Measurements from ENCODE around the gene TIMP2.
"Not testable (repeated sequence)": the region's sequence is repeated elsewhere in the genome, so short reads cannot be mapped to it uniquely, and the experiment has no call there.

Gene TIMP2

GRCh38 chr17:78912082-78912481 lies 13.1 kb downstream of the TIMP2 start:
- Histone ChIP-seq H3K9ac (ENCODE audit: low read length) (no peak overlapping the region), H3K27me3 (ENCODE audit: low read depth, low read length) (no peaks in the 10 kb centered on the region), H3K9me3 (ENCODE audit: insufficient read depth, low read length) (no peaks in the 10 kb centered on the region), H3K4me3 (ENCODE audit: low read length) (no peak overlapping the region), H2AFZ (ENCODE audit: low read depth, low read length) (no peak overlapping the region), H4K20me1 (ENCODE audit: insufficient read depth, low read length) (no peaks in the 10 kb centered on the region), H3K27ac (ENCODE audit: low read length) (no peak overlapping the region), H3K4me2 (ENCODE audit: low read length) (no peak overlapping the region), H3K36me3 (replicated peaks; ENCODE audit: low read depth, low read length) (no peaks in the 10 kb centered on the region), H3K79me2 (ENCODE audit: low read length) (no peaks in the 10 kb centered on the region), H3K4me1 (ENCODE audit: low read length) (no peaks in the 10 kb centered on the region)
- TF ChIP-seq EZH2phosphoT487 (IDR thresholded peaks at IDR 0.05; ENCODE audit: low read depth) (no peak), CTCF (IDR thresholded peaks at IDR 0.05; ENCODE audit: low read depth, low read length) (no peak)

GRCh38 chr17:78911543-78911942 lies 13.6 kb downstream of the TIMP2 start:
- not testable (repeated sequence) for H3K4me3 ChIP-seq (ENCODE audit: low read length); H3K27me3 ChIP-seq (ENCODE audit: low read depth, low read length); H3K4me2 ChIP-seq (ENCODE audit: low read length); H3K79me2 ChIP-seq (ENCODE audit: low read length); H4K20me1 ChIP-seq (ENCODE audit: insufficient read depth, low read length); H3K9me3 ChIP-seq (ENCODE audit: insufficient read depth, low read length); H3K9ac ChIP-seq (ENCODE audit: low read length); H3K27ac ChIP-seq (ENCODE audit: low read length); H2AFZ ChIP-seq (ENCODE audit: low read depth, low read length); H3K36me3 ChIP-seq (replicated peaks; ENCODE audit: low read depth, low read length); H3K4me1 ChIP-seq (ENCODE audit: low read length)

GRCh38 chr17:78910497-78911284 lies 14.5 kb downstream of the TIMP2 start:
- H3K9ac ChIP-seq (ENCODE audit: low read length), result no peak overlapping the region
- no peak overlapping the region for H2AFZ ChIP-seq (ENCODE audit: low read depth, low read length)
- H3K4me2 ChIP-seq (ENCODE audit: low read length), result no peak overlapping the region
- H3K79me2 ChIP-seq (ENCODE audit: low read length), result no peaks in the 10 kb centered on the region
- no peaks in the 10 kb centered on the region for H3K9me3 ChIP-seq (ENCODE audit: insufficient read depth, low read length)
- no peaks in the 10 kb centered on the region for H3K27me3 ChIP-seq (ENCODE audit: low read depth, low read length)
- no peak overlapping the region for H3K27ac ChIP-seq (ENCODE audit: low read length)
- no peaks in the 10 kb centered on the region for H4K20me1 ChIP-seq (ENCODE audit: insufficient read depth, low read length)
- H3K4me1 ChIP-seq (ENCODE audit: low read length), result no peaks in the 10 kb centered on the region
- TF ChIP-seq EZH2phosphoT487 (IDR thresholded peaks at IDR 0.05; ENCODE audit: low read depth) (no peak), CTCF (IDR thresholded peaks at IDR 0.05; ENCODE audit: low read depth, low read length) (no peak)
- no peak overlapping the region for H3K4me3 ChIP-seq (ENCODE audit: low read length)
- no peaks in the 10 kb centered on the region for H3K36me3 ChIP-seq (replicated peaks; ENCODE audit: low read depth, low read length)

- Histone ChIP-seq H3K27ac (ENCODE audit: low read length) (no peak overlapping the region), H3K79me2 (ENCODE audit: low read length) (no peaks in the 10 kb centered on the region), H3K4me2 (ENCODE audit: low read length) (no peak overlapping the region), H3K36me3 (replicated peaks; ENCODE audit: low read depth, low read length) (no peaks in the 10 kb centered on the region), H3K9ac (ENCODE audit: low read length) (no peak overlapping the region), H4K20me1 (ENCODE audit: insufficient read depth, low read length) (no peaks in the 10 kb centered on the region), H2AFZ (ENCODE audit: low read depth, low read length) (no peak overlapping the region), H3K4me3 (ENCODE audit: low read length) (no peak overlapping the region), H3K27me3 (ENCODE audit: low read depth, low read length) (no peaks in the 10 kb centered on the region), H3K9me3 (ENCODE audit: insufficient read depth, low read length) (no peaks in the 10 kb centered on the region), H3K4me1 (ENCODE audit: low read length) (no peaks in the 10 kb centered on the region)
- TF ChIP-seq CTCF (IDR thresholded peaks at IDR 0.05; ENCODE audit: low read depth, low read length), result no peak
- no peak for TF ChIP-seq EZH2phosphoT487 (IDR thresholded peaks at IDR 0.05; ENCODE audit: low read depth)
Measured at GRCh38 chr17:78908426-78908825, 16.8 kb downstream of the TIMP2 start.

Measured in OCI-LY3 (cell line).